Heart left ventricle (tissue), 16 donors: Measurements from ENCODE around the gene WSB1. TPM values are rescaled to one million over a fixed set of nuclear protein-coding genes. Genes with fewer than 3 reads are reported as not detected.

Experiments
- ATAC-seq, 4 donors: fragments of 200-7000 bp; cut with Tn5 transposase; one replicate each; pipeline ENCODE4 v1.9.1; 2020 to 2022; ENCODE audit warnings: moderate library complexity in 4 of 4, mild to moderate bottlenecking in 3 of 4, moderate number of reproducible peaks in 1 of 4
- DNase-seq, 5 donors: peaks; one replicate each; pipeline ENCODE4 v3.0.0-alpha.2; 2020
- H3K27ac ChIP-seq, 12 donors: fragments of 200-600 bp; sonication (generic) in 4 of 12; one replicate each; pipeline versions ENCODE4 v1.5.0 to v1.8.0; 2016 to 2022; ENCODE audit warnings: mild to moderate bottlenecking in 2 of 12
- H3K27me3 ChIP-seq, 9 donors: fragments of 200-600 bp; sonication (generic) in 2 of 9; one replicate each; pipeline versions ENCODE4 v1.5.1 to v1.8.0; 2016 to 2022; ENCODE audit warnings: mild to moderate bottlenecking in 3 of 9
- H3K36me3 ChIP-seq, 9 donors: fragments of 200-600 bp; sonication (generic) in 2 of 9; one replicate each; pipeline versions ENCODE4 v1.5.0 to v1.8.0; 2018 to 2022; ENCODE audit warnings: mild to moderate bottlenecking in 2 of 9
- H3K4me1 ChIP-seq, 12 donors: fragments of 200-600 bp; sonication (generic) in 4 of 12; one replicate each; pipeline versions ENCODE4 v1.5.0 to v1.8.0; 2016 to 2022; ENCODE audit warnings: mild to moderate bottlenecking in 3 of 12
- H3K4me3 ChIP-seq, 12 donors: fragments of 200-600 bp; sonication (generic) in 4 of 12; one replicate each; pipeline versions ENCODE4 v1.5.0 to v1.8.0; 2017 to 2022; ENCODE audit warnings: mild to moderate bottlenecking in 9 of 12, moderate library complexity in 4 of 12
- H3K9me3 ChIP-seq, 12 donors: fragments of 200-600 bp; sonication (generic) in 4 of 12; one replicate each; pipeline versions ENCODE4 v1.5.0 to v1.8.0; 2016 to 2022; ENCODE audit warnings: mild to moderate bottlenecking in 1 of 12
- POLR2A ChIP-seq, 2 donors: fragments of 450-650 bp; IDR thresholded peaks; one replicate each; pipeline ENCODE4 v1.6.1; 2017; ENCODE audit warnings: antibody characterized with exemption in 2 of 2, mild to moderate bottlenecking in 2 of 2, moderate library complexity in 2 of 2
- WGBS, 4 donors: extraction: QIAGEN DNeasy Blood & Tissue Kit in 2 of 4; methylation state at CpG; one replicate each; pipeline versions ENCODE4 v1.1.5 to v1.1.7; 2013 to 2018; 5-methylcytosine and 5-hydroxymethylcytosine counted together
- intact Hi-C, 10 donors: fragments of 100-400 bp; cut with DNase I; formaldehyde crosslinking; loops; one replicate each; pipeline versions ENCODE4 v1.11.1 to v1.14.2; 2022
- microRNA-seq, 4 donors: library from miRNA; unstranded; fragments of <30 nt; microRNA quantifications; one replicate each; pipeline versions ENCODE4 to v1.2.0, GENCODE V29; 2017 to 2020
- polyA plus RNA-seq, 2 donors: library from polyadenylated mRNA; stranded (reverse); fragments of 200-250 nt; gene quantifications; one replicate each; pipeline ENCODE4 v1.2.3, GENCODE V29; 2013
- total RNA-seq, 9 donors: library from RNA; depleted of rRNA in 2 of 9; stranded (reverse); fragments of >200 nt in 2 of 9; fragmentation: NEBNext Ultra II Directional in 3 of 9; extraction: Animal tissue kit (Norgen Biotek cat#: 25700) in 3 of 9; gene quantifications; one replicate each; pipeline versions ENCODE4 v1.1.0 to v1.2.4, GENCODE V29; 2016 to 2023
- TF ChIP-seq, protein P1 (sequence below), 12 donors: fragments of 200-600 bp; sonication (generic) in 4 of 12; IDR thresholded peaks; one replicate each; pipeline versions ENCODE4 v1.5.0 to v1.8.0; 2018 to 2022; ENCODE audit warnings: antibody characterized with exemption in 12 of 12, mild to moderate bottlenecking in 5 of 12
- donor health status: ischemic (EF 13 %, LVEDD 7.1; RV severe dilation, severe dysfunction).
- donor health status: healthy with polysubstance abuse.
- donor health status: DM: no; HTN: yes; CAD: no.
- donor health status: DM: no; HTN: no; CAD: no.
- donor health status: ischemic (EF 25% LVEDD 6.9; RV normal size, moderate dysfunction).
- donor health status: ischemic (EF 25% LVEDD 5.7; RV mildly dilated, moderate dysfunction).
- donor health status: healthy.
- donor health status: DM: yes; HTN: yes; CAD: no.
- donor health status: ischemic (EF 35%, LVEDD 5.7; RV mildly dilated, moderate dysfunction).
- donor health status: nonischemic (EF 11% LVEDD 7.7; RV severe dilation, severe dysfunction).
- donor health status: DM: yes; HTN: yes; CAD: no.
- donor health status: PGD.
- donor health status: ischemic (EF 29% LVEDD 5.4; RV normal size, mild dysfunction).
- donor health status: nonischemic (EF 23%, LVEDD 6.1; RV moderate dilation, normal function).

The WSB1 gene
- total and polyA plus RNA-seq, 11 donors: 22.3 to 119 (median 56.2) TPM

DNA sequence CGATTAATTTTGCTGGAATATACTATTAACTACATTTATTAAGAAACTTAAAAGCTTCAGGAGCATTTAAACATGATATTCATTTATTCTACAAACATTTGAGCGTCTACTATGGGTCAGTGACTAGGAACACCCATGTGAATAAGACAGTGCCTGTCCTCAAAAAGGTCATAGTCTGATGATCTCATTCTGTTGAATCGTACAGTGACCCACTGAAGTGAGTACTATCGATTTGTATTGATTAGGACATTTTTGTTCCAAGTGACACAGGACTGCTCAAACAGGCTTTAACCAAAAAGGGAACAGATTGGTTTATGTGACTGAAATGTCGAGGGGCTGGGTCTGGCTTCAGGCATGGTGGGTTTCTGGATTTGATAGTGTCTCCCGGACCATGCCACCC lies 68.6 kb downstream of the WSB1 start:
- intact Hi-C loops: no loop called here
- 78 to 80% (median 79%) methylated on average over 6 of the region's 6 CpGs for WGBS, 4 donors
- ATAC-seq (no peak), DNase-seq (no peak)
- Histone ChIP-seq H3K4me3 (no peak overlapping the region), H3K4me1 (peaks cover 0 to 19% (median 2%) of the 10 kb centered on the region in 12 donors), H3K27me3 (no peaks in the 10 kb centered on the region), H3K27ac (no peak overlapping the region), H3K36me3 (no peaks in the 10 kb centered on the region), H3K9me3 (no peaks in the 10 kb centered on the region)
- TF ChIP-seq, protein P1, sequence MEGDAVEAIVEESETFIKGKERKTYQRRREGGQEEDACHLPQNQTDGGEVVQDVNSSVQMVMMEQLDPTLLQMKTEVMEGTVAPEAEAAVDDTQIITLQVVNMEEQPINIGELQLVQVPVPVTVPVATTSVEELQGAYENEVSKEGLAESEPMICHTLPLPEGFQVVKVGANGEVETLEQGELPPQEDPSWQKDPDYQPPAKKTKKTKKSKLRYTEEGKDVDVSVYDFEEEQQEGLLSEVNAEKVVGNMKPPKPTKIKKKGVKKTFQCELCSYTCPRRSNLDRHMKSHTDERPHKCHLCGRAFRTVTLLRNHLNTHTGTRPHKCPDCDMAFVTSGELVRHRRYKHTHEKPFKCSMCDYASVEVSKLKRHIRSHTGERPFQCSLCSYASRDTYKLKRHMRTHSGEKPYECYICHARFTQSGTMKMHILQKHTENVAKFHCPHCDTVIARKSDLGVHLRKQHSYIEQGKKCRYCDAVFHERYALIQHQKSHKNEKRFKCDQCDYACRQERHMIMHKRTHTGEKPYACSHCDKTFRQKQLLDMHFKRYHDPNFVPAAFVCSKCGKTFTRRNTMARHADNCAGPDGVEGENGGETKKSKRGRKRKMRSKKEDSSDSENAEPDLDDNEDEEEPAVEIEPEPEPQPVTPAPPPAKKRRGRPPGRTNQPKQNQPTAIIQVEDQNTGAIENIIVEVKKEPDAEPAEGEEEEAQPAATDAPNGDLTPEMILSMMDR (IDR thresholded peaks at IDR 0.05): no peak
- no peak for TF ChIP-seq POLR2A (IDR thresholded peaks at IDR 0.05)

DNA sequence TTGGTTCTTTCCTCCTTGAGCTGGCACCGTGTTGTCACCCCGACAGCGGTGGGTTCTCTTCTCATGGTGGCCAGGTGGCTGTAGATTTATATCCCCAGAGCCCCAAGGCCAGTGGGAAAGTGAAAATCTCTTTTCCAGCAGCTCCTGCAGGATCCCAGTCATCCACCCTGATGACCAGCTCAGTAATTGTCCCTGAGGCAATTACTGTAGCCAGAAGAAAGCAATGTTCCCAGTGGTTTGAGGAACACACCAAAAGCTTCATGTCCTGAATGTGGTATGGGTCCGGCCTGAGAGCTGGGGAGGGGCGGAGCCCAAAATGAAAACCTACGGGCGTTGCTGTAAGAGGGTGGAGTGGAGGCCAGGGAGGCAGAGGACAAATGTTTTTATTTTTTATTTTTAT lies 69.0 kb downstream of the WSB1 start:
- no peaks in the 10 kb centered on the region for H3K27me3 ChIP-seq
- 77 to 84% (median 80%) methylated on average over 7 of the region's 7 CpGs for WGBS, 4 donors
- peak overlapping the region in 1 of 12 donors; percentile 60 for H3K27ac ChIP-seq
- TF ChIP-seq, protein P1 (IDR thresholded peaks at IDR 0.05): no peak
- no peak for TF ChIP-seq POLR2A (IDR thresholded peaks at IDR 0.05)
- H3K36me3 ChIP-seq: no peaks in the 10 kb centered on the region
- H3K4me3 ChIP-seq: no peak overlapping the region
- intact Hi-C loops: no loop called here
- ATAC-seq: no peak
- peaks cover 0 to 19% (median 2%) of the 10 kb centered on the region in 12 donors for H3K4me1 ChIP-seq
- no peak for DNase-seq
- H3K9me3 ChIP-seq: no peaks in the 10 kb centered on the region

DNA sequence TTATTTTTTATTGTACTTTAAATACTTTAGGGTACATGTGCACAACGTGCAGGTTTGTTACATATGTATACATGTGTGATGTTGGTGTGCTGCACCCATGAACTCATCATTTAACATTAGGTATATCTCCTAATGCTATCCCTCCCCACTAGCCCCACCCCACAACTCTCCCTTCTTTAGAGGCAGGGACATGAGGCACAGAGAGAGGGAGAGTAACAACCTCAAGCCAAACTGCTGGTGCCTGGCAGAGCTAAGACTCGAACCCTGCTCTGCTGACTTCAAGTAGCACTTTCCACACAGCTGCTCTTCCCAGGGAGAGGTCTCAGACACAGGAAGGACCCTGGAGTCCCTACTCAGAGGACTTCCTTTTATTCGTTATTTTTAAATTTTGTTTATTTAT lies 69.4 kb downstream of the WSB1 start:
- TF ChIP-seq POLR2A (IDR thresholded peaks at IDR 0.05): no peak
- TF ChIP-seq, protein P1 (IDR thresholded peaks at IDR 0.05): no peak
- Histone ChIP-seq H3K4me3 (no peak overlapping the region), H3K27me3 (no peaks in the 10 kb centered on the region), H3K4me1 (peaks cover 0 to 19% (median 2%) of the 10 kb centered on the region in 12 donors), H3K9me3 (no peaks in the 10 kb centered on the region), H3K27ac (peak overlapping the region in 5 of 12 donors; percentile 10 to 60 (median 49)), H3K36me3 (no peaks in the 10 kb centered on the region)
- DNase-seq (no peak), ATAC-seq (no peak)
- intact Hi-C loops: no loop called here
- WGBS, 4 donors: 58 to 73% (median 68%) methylated on average over 3 of the region's 3 CpGs

Small RNAs within 50 kb of the gene (microRNA-seq; reads per million reads assigned to microRNA genes)
- 0 reads per million in 4 donors for gene MIR4522

Other genes starting within 250 kb of the WSB1 start
- 10 to 100 TPM in 3 of 9 donors, 1 to 10 TPM in 6; 6.1 to 31.1 (median 7.5) TPM for gene KSR1, start 162.3 kb downstream of the WSB1 start, total RNA-seq
- gene KSR1, start 162.3 kb downstream of the WSB1 start, polyA plus RNA-seq: 1 to 10 TPM; 6.3 to 8.0 TPM